GM21423 (cell line): ENCODE results near the gene CLDN20.
"Not testable (repeated sequence)": the region's sequence is repeated elsewhere in the genome, so short reads cannot be mapped to it uniquely, and the experiment has no call there.

Source experiments
- ATAC-seq: cut with Tn5 transposase; IDR thresholded peaks from one replicate; pipeline ENCODE4 v1.9.1; 2021; ENCODE audit warnings: mild to moderate bottlenecking, moderate library complexity; ENCODE audit not compliant: unreplicated experiment

Gene CLDN20

GRCh38 chr6:155268088-155268867 is 4.5 kb downstream of the CLDN20 start:
- not testable (repeated sequence) for ATAC-seq

DNA sequence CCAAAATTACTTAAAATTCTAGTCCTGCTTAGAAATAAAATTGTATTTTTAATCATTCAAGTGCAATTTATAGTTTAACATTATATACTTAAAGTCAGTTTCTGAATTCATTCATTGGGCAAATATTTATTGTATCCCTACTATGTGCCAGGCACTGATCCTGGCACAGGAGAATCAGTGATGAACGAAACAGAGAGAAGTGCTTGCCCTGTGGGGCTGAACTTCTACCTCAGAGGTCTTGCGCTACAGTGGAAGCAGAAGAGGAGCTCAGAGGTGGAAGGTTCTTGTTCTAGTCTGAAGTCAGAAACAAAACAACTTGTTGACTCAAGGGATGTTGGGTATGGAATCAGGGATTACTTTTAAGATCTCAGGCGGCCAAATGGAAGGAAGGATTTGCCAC is 6.0 kb downstream of the CLDN20 start:
- no peak for ATAC-seq

GRCh38 chr6:155270561-155271091 is 6.8 kb downstream of the CLDN20 start:
- ATAC-seq: no peak

DNA sequence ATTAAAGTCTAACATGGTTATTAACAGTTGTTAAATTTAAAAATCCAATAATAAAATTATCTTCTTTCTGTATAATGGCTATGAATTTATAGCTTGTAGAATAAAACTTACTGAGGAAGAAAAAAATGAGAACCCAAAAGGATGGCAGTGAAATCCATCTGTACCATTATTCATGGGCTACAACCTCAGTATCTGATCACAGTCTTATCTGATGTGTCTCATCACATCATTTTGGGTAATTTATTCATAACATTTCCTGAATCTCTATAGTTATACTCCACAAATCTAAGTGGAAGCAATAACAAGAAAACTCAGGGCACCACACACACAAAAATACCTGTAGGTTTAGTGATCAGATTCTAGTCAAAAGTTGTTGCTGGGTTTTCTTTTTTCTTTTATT is 7.3 kb downstream of the CLDN20 start:
- ATAC-seq: no peak

- ATAC-seq: no peak
These were observed 8.8 kb downstream of the CLDN20 start for GRCh38 chr6:155272353-155273232.

DNA sequence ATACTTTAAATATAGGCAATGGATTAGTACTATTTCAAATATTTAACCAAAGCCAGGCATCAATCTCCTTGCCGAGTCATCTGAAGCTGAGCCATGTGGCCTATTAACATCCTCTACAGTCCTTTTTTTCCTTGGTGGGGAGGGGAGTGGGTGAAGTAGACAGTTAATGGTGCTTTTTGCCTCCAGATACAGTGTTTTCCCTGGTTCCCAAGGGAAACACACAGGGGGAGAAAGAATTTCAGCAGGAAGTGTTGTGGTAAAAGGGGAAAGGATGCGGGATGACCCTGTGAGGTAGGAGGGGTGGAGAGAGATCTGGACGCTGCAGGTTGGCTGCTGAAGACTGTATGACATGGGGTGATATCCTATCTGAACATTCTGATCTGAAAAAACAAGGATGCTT is 9.6 kb downstream of the CLDN20 start:
- no peak for ATAC-seq

DNA sequence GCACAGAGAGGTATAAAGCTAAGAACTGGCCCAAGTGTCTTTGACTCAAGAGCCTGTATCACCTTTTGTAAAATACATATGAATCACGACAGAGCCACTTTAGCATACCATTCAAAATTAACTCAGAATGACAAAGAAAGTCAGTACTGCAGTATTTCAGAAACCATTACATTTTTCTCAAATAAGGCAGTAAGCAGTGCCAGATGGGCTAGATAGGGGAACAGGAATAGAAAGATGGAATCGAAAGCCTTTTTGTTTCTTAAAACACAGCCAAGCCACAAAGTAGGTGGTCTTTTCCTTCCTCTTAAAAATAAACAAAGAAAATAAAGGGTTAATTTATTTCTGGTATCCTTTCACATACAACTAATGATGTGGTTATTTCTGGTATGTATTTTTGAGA is 10.3 kb downstream of the CLDN20 start:
- no peak for ATAC-seq

GRCh38 chr6:155274533-155274932 is 10.7 kb downstream of the CLDN20 start:
- no peak for ATAC-seq

GRCh38 chr6:155275808-155276480 is 12.1 kb downstream of the CLDN20 start:
- no peak for ATAC-seq

DNA sequence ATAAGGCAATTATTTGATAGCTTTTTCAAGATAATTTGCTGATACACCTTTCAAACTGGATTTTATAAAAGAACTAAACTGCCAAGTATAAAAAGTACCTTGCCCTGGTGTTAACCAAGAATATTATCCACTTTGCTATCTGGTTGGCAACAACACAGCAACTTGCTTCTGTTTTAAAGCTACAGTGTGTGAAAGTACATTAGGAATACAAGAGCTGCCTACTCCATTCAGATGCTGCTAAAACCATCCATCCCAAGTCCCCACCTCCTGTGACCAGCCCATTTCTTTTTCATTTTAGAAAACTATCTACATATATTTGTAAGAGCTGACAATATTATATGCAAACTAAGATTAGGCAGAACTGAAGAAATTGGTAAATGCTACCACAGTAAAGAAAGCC is 12.8 kb downstream of the CLDN20 start:
- ATAC-seq: no peak

DNA sequence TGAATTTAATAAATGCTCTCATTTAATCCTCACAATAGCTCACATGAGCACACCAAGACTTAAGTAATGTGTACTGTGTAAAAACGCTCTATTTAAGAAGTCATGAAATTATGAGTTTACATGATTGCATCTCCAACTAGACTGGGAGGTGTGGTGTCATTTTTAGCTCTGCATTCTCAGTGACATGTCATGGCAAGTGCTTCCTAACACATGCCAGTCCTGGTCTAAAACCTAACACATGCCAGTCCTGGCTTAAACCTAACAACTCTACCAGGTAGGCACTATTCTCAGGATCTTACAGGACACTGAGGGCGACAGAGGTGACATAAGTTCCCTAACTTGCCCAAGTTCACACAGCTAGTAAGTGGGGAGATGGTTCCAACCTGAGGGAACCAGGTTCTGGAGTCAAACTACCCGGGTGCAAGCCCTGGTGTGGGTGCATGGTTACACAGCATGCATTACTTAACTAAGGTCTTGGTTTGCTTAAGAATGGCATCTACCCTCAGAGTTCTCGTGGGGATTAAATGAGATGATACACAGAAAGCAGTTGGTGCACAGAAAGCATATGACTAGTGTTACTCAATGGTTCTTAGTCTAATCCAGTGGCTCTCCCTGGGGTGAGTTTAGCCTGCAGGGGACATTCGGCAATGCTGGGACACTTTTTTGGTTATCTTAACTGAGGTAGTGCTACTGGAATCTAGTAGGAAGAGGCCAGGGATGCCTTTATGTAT is 14.7 kb downstream of the CLDN20 start:
- ATAC-seq: no peak

- no peak for ATAC-seq
These were observed 21.0 kb downstream of the CLDN20 start for GRCh38 chr6:155284775-155285174.

- ATAC-seq: no peak
These were observed 23.9 kb downstream of the CLDN20 start for GRCh38 chr6:155287762-155288161.

DNA sequence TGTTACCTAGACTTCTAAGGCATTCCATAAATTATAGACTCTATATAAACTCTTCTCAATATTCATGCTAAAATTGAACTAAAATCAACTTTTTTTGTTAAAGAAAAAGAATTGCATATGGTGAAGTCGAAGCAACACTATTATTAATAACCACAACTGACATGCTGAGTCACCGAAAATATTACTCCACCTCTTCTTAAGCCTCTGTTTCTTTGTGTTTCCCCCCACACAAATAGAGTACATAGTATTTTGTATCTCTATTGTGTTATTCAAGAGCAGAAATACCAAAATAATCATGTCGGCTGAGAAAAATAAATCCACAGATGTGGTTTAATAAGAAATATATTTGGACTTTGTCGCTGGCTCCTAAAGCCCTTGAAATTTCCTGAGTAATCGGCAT is 26.7 kb downstream of the CLDN20 start:
- no peak for ATAC-seq

DNA sequence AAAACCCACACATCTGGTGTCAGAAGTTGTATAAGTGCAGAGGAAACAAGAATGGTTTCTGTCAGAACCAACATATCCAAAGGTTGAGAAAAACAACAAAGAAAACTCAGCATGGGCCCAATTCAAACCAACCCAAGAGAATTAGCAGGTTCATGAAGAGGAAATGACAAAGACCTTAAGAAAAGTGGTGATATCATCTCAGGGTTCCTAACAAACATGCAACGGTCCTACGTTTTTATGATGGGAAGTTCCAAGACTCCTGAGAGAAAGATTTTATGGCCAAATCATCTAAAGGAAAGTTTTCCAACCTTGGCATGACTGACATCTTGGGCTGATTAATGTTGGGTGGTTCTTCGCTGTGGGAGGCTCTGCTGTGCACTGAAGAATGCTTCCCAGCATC is 27.5 kb downstream of the CLDN20 start:
- ATAC-seq: no peak

DNA sequence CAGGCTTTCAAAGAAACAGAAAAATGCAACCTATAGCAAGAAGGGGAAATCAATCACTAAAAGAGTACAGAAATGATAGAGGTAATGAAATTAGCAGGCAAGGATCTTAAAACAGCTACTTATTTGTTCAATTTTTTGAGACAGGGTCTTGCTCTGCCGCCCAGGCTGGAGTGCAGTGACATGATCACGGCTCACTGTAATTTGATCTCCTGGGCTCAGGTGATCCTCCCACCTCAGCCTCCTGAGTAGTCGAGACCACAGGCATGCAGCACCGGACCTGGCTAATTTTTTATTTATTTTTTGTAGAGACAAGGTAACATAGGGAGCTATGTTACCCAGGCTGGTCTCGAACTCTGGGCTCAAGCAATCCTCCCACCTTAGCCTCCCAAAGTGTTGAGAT is 28.9 kb downstream of the CLDN20 start:
- no peak for ATAC-seq

- ATAC-seq: no peak
These were observed 33.9 kb downstream of the CLDN20 start for GRCh38 chr6:155297669-155298068.

GRCh38 chr6:155301867-155302266 is 38.1 kb downstream of the CLDN20 start:
- ATAC-seq: no peak

DNA sequence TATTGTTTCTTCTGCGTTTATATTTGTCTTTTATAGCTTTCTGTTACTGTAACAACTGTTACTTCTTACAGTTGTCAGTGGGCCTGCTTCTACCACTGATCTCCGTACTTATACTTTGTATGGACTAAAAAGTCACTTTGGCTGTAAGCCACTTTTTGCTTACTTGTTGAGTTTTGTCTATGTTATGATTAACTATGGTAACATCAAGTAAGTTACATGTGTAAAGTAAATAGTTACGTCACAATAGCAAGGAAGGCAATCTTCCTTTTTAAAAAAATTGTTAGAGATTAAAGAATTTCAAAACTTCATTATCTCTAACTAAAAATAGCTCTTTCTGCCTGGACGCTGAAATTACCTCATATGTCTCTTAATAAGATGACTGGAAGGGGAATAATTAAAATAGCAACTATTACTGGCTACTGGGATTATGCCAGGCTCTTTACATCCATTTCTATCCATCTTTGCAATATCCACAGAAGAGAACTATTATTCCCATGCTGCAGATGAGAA is 39.6 kb downstream of the CLDN20 start:
- no peak for ATAC-seq

DNA sequence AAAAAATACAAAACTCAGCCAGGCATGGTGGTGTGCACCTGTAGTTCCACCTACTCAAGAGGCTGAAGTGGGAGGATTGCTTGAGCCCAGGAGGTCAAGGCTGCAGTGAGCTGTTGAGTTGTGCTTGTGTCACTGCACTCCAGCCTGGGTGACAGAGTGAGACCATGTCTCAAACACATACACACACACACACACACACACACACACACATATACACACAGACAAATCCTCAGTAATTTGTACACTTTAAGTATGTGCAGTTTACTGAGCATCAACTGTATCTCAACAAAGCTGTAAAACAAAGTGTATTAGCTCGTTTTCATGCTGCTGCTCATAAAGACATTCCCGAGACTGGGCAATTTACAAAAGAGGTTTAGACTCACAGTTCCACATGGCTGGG is 43.1 kb downstream of the CLDN20 start:
- no peak for ATAC-seq
